HepG2 (cell line): ENCODE data around the gene HACD2. TPM values are rescaled to one million over a fixed set of nuclear protein-coding genes. Genes with fewer than 3 reads are reported as not detected.

Source experiments
- CAMTA2 ChIP-seq: sonication (generic); formaldehyde crosslinking; IDR thresholded peaks from 2 replicates; pipeline ENCODE4 v1.4.0; 2020; ENCODE audit warnings: mild to moderate bottlenecking, missing genetic modification reagents, borderline replicate concordance
- CEBPG ChIP-seq: IDR thresholded peaks from 2 replicates; pipeline ENCODE4 v1.6.1; 2016
- ELF4 ChIP-seq: sonication (generic); formaldehyde crosslinking; IDR thresholded peaks from 2 replicates; pipeline ENCODE4 v1.5.0; 2020; ENCODE audit warnings: missing genetic modification reagents, mild to moderate bottlenecking, moderate library complexity, borderline replicate concordance
- FOSL2 ChIP-seq: sonication (generic); formaldehyde crosslinking; IDR thresholded peaks from 2 replicates; pipeline ENCODE4 v1.4.0; 2020; ENCODE audit warnings: missing genetic modification reagents
- FOXK2 ChIP-seq: fragments of 450-650 bp; IDR thresholded peaks from 2 replicates; pipeline ENCODE4 v1.6.1; 2016
- GZF1 ChIP-seq: sonication (generic); formaldehyde crosslinking; IDR thresholded peaks from 2 replicates; pipeline ENCODE4 v1.5.1; 2020; ENCODE audit warnings: mild to moderate bottlenecking, missing genetic modification reagents
- HDAC1 ChIP-seq: sonication (generic); formaldehyde crosslinking; IDR thresholded peaks from 2 replicates; pipeline ENCODE4 v1.5.1; 2020; ENCODE audit warnings: mild to moderate bottlenecking, missing genetic modification reagents
- JDP2 ChIP-seq: sonication (generic); formaldehyde crosslinking; IDR thresholded peaks from 2 replicates; pipeline ENCODE4 v1.8.1; 2022; ENCODE audit warnings: missing genetic modification reagents, borderline replicate concordance
- KLF11 ChIP-seq: IDR thresholded peaks from 2 replicates; pipeline ENCODE4 v1.6.1; 2016; ENCODE audit warnings: missing compliant biosample characterization
- SSRP1 ChIP-seq: IDR thresholded peaks from 2 replicates; pipeline ENCODE4 v1.6.1; 2016; ENCODE audit warnings: control low read depth
- THRA ChIP-seq: sonication (generic); formaldehyde crosslinking; IDR thresholded peaks from 2 replicates; pipeline ENCODE4 v1.4.0; 2020; ENCODE audit warnings: missing genetic modification reagents, borderline replicate concordance
- TRIM24 ChIP-seq: sonication (generic); formaldehyde crosslinking; IDR thresholded peaks from 2 replicates; pipeline ENCODE4 v1.8.0; 2022; ENCODE audit warnings: mild to moderate bottlenecking, missing genetic modification reagents
- ZBTB49 ChIP-seq: sonication (generic); formaldehyde crosslinking; IDR thresholded peaks from 2 replicates; pipeline ENCODE4 v1.4.0; 2020; ENCODE audit warnings: missing genetic modification reagents, borderline replicate concordance
- ZMAT3 ChIP-seq: sonication (generic); formaldehyde crosslinking; conservative IDR thresholded peaks from 2 replicates; pipeline ENCODE4 v1.7.0; 2021; ENCODE audit warnings: missing genetic modification reagents
- ZNF343 ChIP-seq: sonication (generic); formaldehyde crosslinking; IDR thresholded peaks from 2 replicates; pipeline ENCODE4 v1.4.0; 2020; ENCODE audit warnings: mild to moderate bottlenecking, missing genetic modification reagents
- ZNF407 ChIP-seq: sonication (generic); formaldehyde crosslinking; IDR thresholded peaks from one replicate; pipeline ENCODE4 v1.5.1; 2020; ENCODE audit warnings: mild to moderate bottlenecking, missing genetic modification reagents; ENCODE audit errors: not compliant biosample characterization
- ZNF563 ChIP-seq: sonication (generic); formaldehyde crosslinking; IDR thresholded peaks from 2 replicates; pipeline ENCODE4 v1.8.0; 2022; ENCODE audit warnings: mild to moderate bottlenecking, moderate library complexity, missing genetic modification reagents
- ZNF691 ChIP-seq: sonication (generic); formaldehyde crosslinking; IDR thresholded peaks from 2 replicates; pipeline ENCODE4 v1.4.0; 2020; ENCODE audit warnings: missing genetic modification reagents, low read depth, mild to moderate bottlenecking, borderline replicate concordance
- polyA plus RNA-seq, 8 experiments: library from polyadenylated mRNA; depleted of rRNA in 3 of 8; stranded (reverse) in 7 of 8; unstranded in 1 of 8; fragments of >200 nt; fragmentation: Illumina TruSeq in 4 of 8; extraction: Trizol in 4 of 8; gene quantifications; 2 replicates each; pipeline versions ENCODE4 v1.2.1 to v1.2.3, GENCODE V29; 2011 to 2016; ENCODE audit warnings: low read depth in 4 of 8, missing spikeins in 1 of 8, mixed read lengths in 1 of 8; ENCODE audit not compliant: insufficient read depth in 1 of 8
- total RNA-seq, 5 experiments: library from RNA; depleted of rRNA; stranded (reverse); fragments of >200 nt; fragmentation: Illumina TruSeq; extraction: Trizol; gene quantifications; 2 replicates each; pipeline ENCODE4 v1.2.3, GENCODE V29; 2016; ENCODE audit warnings: low read depth in 1 of 5

Gene HACD2
- total and polyA plus RNA-seq, 2 of the 13 experiments (the other 11 are each of a cell fraction or from before 2014, with no cell fraction given): 47.0 to 50.4 TPM

GRCh38 chr3:123584284-123584987, 417 bp downstream of the HACD2 start (continued):
- no peak for TF ChIP-seq THRA (CRISPR knock-in tag)
- TF ChIP-seq ZNF691 (CRISPR knock-in tag): no peak
- no peak for TF ChIP-seq ZBTB49 (CRISPR knock-in tag)
- TF ChIP-seq FOSL2: no peak
- peak; percentile 57 for TF ChIP-seq HDAC1 (CRISPR knock-in tag)
- TF ChIP-seq SSRP1 (CRISPR knock-in tag): no peak
- TF ChIP-seq ZNF407 (CRISPR knock-in tag): no peak
- TF ChIP-seq ZNF343 (CRISPR knock-in tag): no peak
- TF ChIP-seq ZNF563 (CRISPR knock-in tag): peak; percentile 56; the same call in 1 of the 2 replicates
- TF ChIP-seq CEBPG: no peak
- TF ChIP-seq ZMAT3 (CRISPR knock-in tag): no peak
- TF ChIP-seq CAMTA2 (CRISPR knock-in tag): no peak; the same call in 1 of the 2 replicates
- no peak for TF ChIP-seq JDP2 (CRISPR knock-in tag)
- no peak for TF ChIP-seq FOXK2
- TF ChIP-seq TRIM24 (CRISPR knock-in tag): no peak
- TF ChIP-seq ELF4: no peak
- TF ChIP-seq GZF1 (CRISPR knock-in tag): no peak
- no peak for TF ChIP-seq KLF11
